Smooth muscle cell (in vitro differentiated cells): Measurements from ENCODE around the gene SMOC2. TPM values are rescaled to one million over a fixed set of nuclear protein-coding genes. Genes with fewer than 3 reads are reported as not detected.

Source experiments
- DNase-seq: peaks from one replicate; lab custom pipeline; 2025; ENCODE audit not compliant: unreplicated experiment; lab: John Stamatoyannopoulos, UW
- H2AFZ ChIP-seq: fragments of 200-600 bp; sonication (generic); 2 replicates; pipeline ENCODE4 v1.6.0; 2016; ENCODE audit warnings: antibody characterized with exemption, low read depth, mild to moderate bottlenecking
- H3F3A ChIP-seq: fragments of 200-600 bp; sonication (generic); 2 replicates; pipeline ENCODE4 v1.6.0; 2017; ENCODE audit warnings: antibody characterized with exemption, low read depth
- H3K27ac ChIP-seq: fragments of 200-600 bp; sonication (generic); 2 replicates; pipeline ENCODE4 v1.5.1; 2016; ENCODE audit warnings: low read depth, mild to moderate bottlenecking
- H3K27me3 ChIP-seq: fragments of 200-600 bp; sonication (generic); 2 replicates; pipeline ENCODE4 v1.6.1; 2016; ENCODE audit warnings: low read depth, mild to moderate bottlenecking
- H3K36me3 ChIP-seq: fragments of 200-600 bp; sonication (generic); 2 replicates; pipeline ENCODE4 v1.5.1; 2016; ENCODE audit warnings: low read depth
- H3K4me1 ChIP-seq: fragments of 200-600 bp; sonication (generic); 2 replicates; pipeline ENCODE4 v1.5.1; 2016; ENCODE audit warnings: low read depth
- H3K4me2 ChIP-seq: fragments of 200-600 bp; sonication (generic); 2 replicates; pipeline ENCODE4 v1.6.0; 2016; ENCODE audit warnings: mild to moderate bottlenecking
- H3K4me3 ChIP-seq: fragments of 200-600 bp; sonication (generic); 2 replicates; pipeline ENCODE4 v1.5.1; 2016; ENCODE audit warnings: mild to moderate bottlenecking
- H3K79me2 ChIP-seq: fragments of 200-600 bp; sonication (generic); 2 replicates; pipeline ENCODE4 v1.6.0; 2016; ENCODE audit warnings: low read depth, mild to moderate bottlenecking
- H3K9ac ChIP-seq: fragments of 200-600 bp; sonication (generic); 2 replicates; pipeline ENCODE4 v1.6.0; 2016; ENCODE audit warnings: low read depth
- H3K9me3 ChIP-seq: fragments of 200-600 bp; sonication (generic); replicated peaks from 2 replicates; pipeline ENCODE4 v1.5.1; 2016; ENCODE audit warnings: low read depth
- H4K20me1 ChIP-seq: fragments of 200-600 bp; sonication (generic); 2 replicates; pipeline ENCODE4 v1.6.0; 2016; ENCODE audit warnings: low read depth
- CTCF ChIP-seq: fragments of 200-600 bp; sonication (generic); IDR thresholded peaks from 2 replicates; pipeline ENCODE4 v1.5.1; 2017; ENCODE audit warnings: borderline replicate concordance, mild to moderate bottlenecking, antibody characterized with exemption; ENCODE audit not compliant: insufficient read depth, poor library complexity, severe bottlenecking
- WGBS: methylation state at CpG from one replicate; pipeline ENCODE4 v1.1.7; 2016; ENCODE audit warnings: low lambda C conversion rate; 5-methylcytosine and 5-hydroxymethylcytosine counted together
- polyA plus RNA-seq: library from polyadenylated mRNA; unstranded; fragments of >200 nt; fragmentation: Nextera tagmentation; extraction: Ambion mirVana; gene quantifications from 2 replicates; pipeline ENCODE4 v1.2.1, GENCODE V29; 2016
- total RNA-seq: library from RNA; depleted of rRNA; stranded (reverse); fragments of >200 nt; gene quantifications from 2 replicates; pipeline ENCODE4 v1.2.3, GENCODE V29; 2014

SMOC2 gene
- total and polyA plus RNA-seq, 2 experiments from 2014 or later: 0.63 to 1.2 TPM

DNA sequence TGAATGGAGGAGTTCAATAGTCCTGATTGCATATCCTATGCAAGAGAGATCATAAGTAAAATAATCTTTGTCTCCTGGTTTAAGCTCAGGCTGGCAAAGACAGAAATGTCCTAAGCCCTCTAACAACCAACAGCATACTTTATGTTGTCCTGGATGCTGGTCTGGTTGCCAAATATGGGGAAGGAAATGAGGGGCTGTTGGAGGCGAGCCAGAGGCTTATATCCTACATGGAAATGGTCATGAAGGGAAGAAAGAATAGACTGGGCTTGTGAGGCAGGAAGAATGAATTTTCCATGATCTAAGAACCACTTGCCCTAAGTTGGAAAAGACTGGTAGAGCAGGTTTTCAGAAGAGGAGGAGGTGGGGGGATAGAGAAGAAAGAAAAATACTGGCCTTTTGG lies 237.1 kb downstream of the SMOC2 start:
- no peak overlapping the region for H3K4me2 ChIP-seq
- TF ChIP-seq CTCF: no peak
- H3K79me2 ChIP-seq: no peaks in the 10 kb centered on the region
- 75% methylated on average over 1 of the region's 1 CpG for WGBS
- peak overlapping the region; percentile 0 for H3K9ac ChIP-seq
- H2AFZ ChIP-seq: no peak overlapping the region
- H3K36me3 ChIP-seq: no peaks in the 10 kb centered on the region
- H3K27me3 ChIP-seq: no peaks in the 10 kb centered on the region
- H3K9me3 ChIP-seq: no peaks in the 10 kb centered on the region
- no peak for DNase-seq
- peaks cover 4% of the 10 kb centered on the region for H3K4me1 ChIP-seq
- H3K4me3 ChIP-seq: no peak overlapping the region
- peak overlapping the region; percentile 74 for H3K27ac ChIP-seq
- no peaks in the 10 kb centered on the region for H3F3A ChIP-seq
- H4K20me1 ChIP-seq: no peaks in the 10 kb centered on the region

DNA sequence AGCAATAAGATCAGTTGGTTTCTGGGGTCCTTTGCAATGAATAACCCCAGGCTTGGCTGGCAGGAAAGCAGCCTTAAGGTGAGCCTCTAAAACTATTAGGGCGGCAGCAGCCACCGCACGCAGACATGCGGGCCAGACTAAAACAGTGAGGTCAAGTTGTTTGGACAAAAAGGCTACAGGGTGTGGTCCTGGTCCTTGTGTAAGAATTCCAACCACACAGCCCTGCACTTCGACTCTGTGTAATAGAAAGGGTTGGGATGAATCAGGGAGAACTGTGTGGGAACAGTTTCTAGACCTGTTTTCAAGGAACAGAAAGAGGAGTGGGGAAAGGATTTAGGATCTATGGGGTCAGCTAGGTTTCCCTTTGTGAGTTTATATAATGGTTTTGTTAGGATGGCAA lies 237.6 kb downstream of the SMOC2 start:
- Histone ChIP-seq H3K4me3 (no peak overlapping the region), H3K4me1 (peaks cover 9% of the 10 kb centered on the region), H3K9me3 (no peaks in the 10 kb centered on the region), H3K36me3 (no peaks in the 10 kb centered on the region), H3F3A (no peaks in the 10 kb centered on the region), H2AFZ (no peak overlapping the region), H3K9ac (no peak overlapping the region), H3K27me3 (no peaks in the 10 kb centered on the region), H3K4me2 (no peak overlapping the region), H3K79me2 (no peaks in the 10 kb centered on the region), H4K20me1 (no peaks in the 10 kb centered on the region), H3K27ac (peak overlapping the region; percentile 74)
- WGBS: 62% methylated on average over 5 of the region's 5 CpGs
- TF ChIP-seq CTCF: no peak
- DNase-seq: no peak

GRCh38 chr6:168681748-168682147 lies 240.8 kb downstream of the SMOC2 start:
- no peaks in the 10 kb centered on the region for H3F3A ChIP-seq
- no peak overlapping the region for H3K4me3 ChIP-seq
- TF ChIP-seq CTCF: no peak
- H2AFZ ChIP-seq: no peak overlapping the region
- no peak overlapping the region for H3K27ac ChIP-seq
- no peaks in the 10 kb centered on the region for H3K9me3 ChIP-seq
- no peaks in the 10 kb centered on the region for H3K36me3 ChIP-seq
- no peaks in the 10 kb centered on the region for H3K79me2 ChIP-seq
- no peak for DNase-seq
- no peaks in the 10 kb centered on the region for H3K27me3 ChIP-seq
- no peak overlapping the region for H3K9ac ChIP-seq
- H3K4me1 ChIP-seq: peaks cover 14% of the 10 kb centered on the region
- H4K20me1 ChIP-seq: no peaks in the 10 kb centered on the region
- WGBS: 98% methylated on average over 5 of the region's 5 CpGs
- H3K4me2 ChIP-seq: no peak overlapping the region

DNA sequence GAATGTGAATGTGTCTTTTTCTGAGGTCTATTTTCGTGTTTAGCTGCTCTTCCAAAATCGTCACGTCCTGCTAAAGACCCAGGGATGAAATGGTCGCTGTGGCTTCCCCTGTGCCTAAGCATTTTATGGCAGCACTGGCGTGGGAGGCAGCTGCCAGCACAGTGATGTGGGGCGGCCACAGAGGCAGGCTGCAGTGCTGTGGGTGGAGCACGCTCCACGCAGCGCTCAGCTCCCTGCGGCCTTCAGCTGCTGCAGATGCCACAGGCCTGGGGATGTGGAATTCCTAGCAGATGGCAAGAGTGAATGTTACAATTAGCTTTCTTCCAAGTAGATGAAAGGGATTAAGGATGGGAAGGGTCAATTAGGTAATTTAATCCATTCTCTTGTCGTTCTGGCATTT lies 242.6 kb downstream of the SMOC2 start:
- no peaks in the 10 kb centered on the region for H3K36me3 ChIP-seq
- no peak overlapping the region for H3K4me3 ChIP-seq
- H3K9me3 ChIP-seq: no peaks in the 10 kb centered on the region
- TF ChIP-seq CTCF: no peak
- WGBS: 46% methylated on average over 11 of the region's 11 CpGs
- H4K20me1 ChIP-seq: no peaks in the 10 kb centered on the region
- no peak overlapping the region for H3K27ac ChIP-seq
- peaks cover 23% of the 10 kb centered on the region for H3K4me1 ChIP-seq
- H3K9ac ChIP-seq: no peak overlapping the region
- no peak overlapping the region for H2AFZ ChIP-seq
- no peak for DNase-seq
- H3K4me2 ChIP-seq: peak overlapping the region; percentile 39
- no peaks in the 10 kb centered on the region for H3K27me3 ChIP-seq
- H3F3A ChIP-seq: no peaks in the 10 kb centered on the region
- H3K79me2 ChIP-seq: no peaks in the 10 kb centered on the region
